ENCODE data around the gene GFPT1. TPM values are rescaled to one million over a fixed set of nuclear protein-coding genes. Genes with fewer than 3 reads are reported as not detected.

Gene GFPT1
- polyA plus RNA-seq, 3 donors: 3.6 to 4.5 (median 3.7) TPM

DNA sequence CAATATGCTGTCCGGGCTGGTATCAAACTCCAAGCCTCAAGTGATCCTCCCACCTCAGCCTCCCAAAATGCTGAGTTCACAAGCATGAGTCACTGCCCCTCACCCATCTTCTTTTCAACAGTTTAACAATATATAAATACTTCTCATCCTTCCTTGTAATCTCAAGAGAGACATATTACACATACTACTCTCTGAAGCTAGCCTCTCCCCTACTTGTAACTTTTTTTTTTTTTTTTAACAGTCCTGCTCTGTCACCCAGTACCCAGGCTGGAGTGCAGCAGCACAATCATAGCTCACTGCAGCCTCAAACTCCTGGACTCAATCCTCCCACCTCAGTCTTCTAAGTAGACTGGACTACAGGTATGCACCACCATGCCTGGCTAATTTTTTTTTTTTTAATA is 5.7 kb downstream of the GFPT1 start:
- peak overlapping the region in 1 of 2 donors; percentile 42 for H3K4me3 Mint-ChIP-seq
- peak in 2 of 3 donors; percentile 22 to 24 for DNase-seq
- H3K27me3 Mint-ChIP-seq (ENCODE audit: low read depth in 3 of 3): peaks cover 0 to 2% (median 0%) of the 10 kb centered on the region in 3 donors
- Histone ChIP-seq H3K27ac (ENCODE audit: low read depth in 1 of 2, low read length in 2 of 2) (peak overlapping the region in 1 of 2 donors; percentile 56), H4K20me1 (ENCODE audit: insufficient read depth, low read length) (peaks cover 40% of the 10 kb centered on the region), H3K9me3 (replicated peaks in 1 of 2; ENCODE audit: control insufficient read depth in 1 of 2, insufficient read depth in 1 of 2, low read length in 2 of 2) (no peaks in the 10 kb centered on the region), H3K27me3 (ENCODE audit: control insufficient read depth in 2 of 2, insufficient read depth in 2 of 2, low read length in 2 of 2) (no peaks in the 10 kb centered on the region), H3K9ac (ENCODE audit: insufficient read depth, low read length, poor library complexity, severe bottlenecking) (no peak overlapping the region), H3K36me3 (replicated peaks in 1 of 2; ENCODE audit: control insufficient read depth in 1 of 2, insufficient read depth in 2 of 2, low read length in 2 of 2) (no peaks in the 10 kb centered on the region), H3K79me2 (ENCODE audit: insufficient read depth, low read length) (peaks cover 100% of the 10 kb centered on the region), H3K4me2 (replicated peaks; ENCODE audit: extremely low read depth, low read length, poor library complexity, severe bottlenecking) (no peak overlapping the region), H2AFZ (ENCODE audit: insufficient read depth, low read depth, low read length, poor library complexity, severe bottlenecking) (no peak overlapping the region), H3K4me3 (replicated peaks in 1 of 3; ENCODE audit: low read depth in 2 of 3, low read length in 3 of 3) (no peak overlapping the region), H3K4me1 (ENCODE audit: control insufficient read depth in 1 of 2, insufficient read depth in 2 of 2, low read length in 2 of 2) (peaks cover 16 to 19% of the 10 kb centered on the region in 2 donors)
- H3K27ac Mint-ChIP-seq: peak overlapping the region in 6 of 7 donors; percentile 48 to 87 (median 73)
- H3K36me3 Mint-ChIP-seq: peaks cover 8 to 14% of the 10 kb centered on the region in 2 donors
- intact Hi-C loops (cut with micrococcal nuclease): loop anchor here in 1 of 2 donors (10.0 kb wide), 1 partner anchor 343 kb away; no protein-coding TSS in a partner anchor
- peaks cover 49% of the 10 kb centered on the region for H3K4me1 Mint-ChIP-seq
- WGBS (ENCODE audit: insufficient coverage): 75% methylated on average over 1 of the region's 1 CpG
- TF ChIP-seq, protein P1, sequence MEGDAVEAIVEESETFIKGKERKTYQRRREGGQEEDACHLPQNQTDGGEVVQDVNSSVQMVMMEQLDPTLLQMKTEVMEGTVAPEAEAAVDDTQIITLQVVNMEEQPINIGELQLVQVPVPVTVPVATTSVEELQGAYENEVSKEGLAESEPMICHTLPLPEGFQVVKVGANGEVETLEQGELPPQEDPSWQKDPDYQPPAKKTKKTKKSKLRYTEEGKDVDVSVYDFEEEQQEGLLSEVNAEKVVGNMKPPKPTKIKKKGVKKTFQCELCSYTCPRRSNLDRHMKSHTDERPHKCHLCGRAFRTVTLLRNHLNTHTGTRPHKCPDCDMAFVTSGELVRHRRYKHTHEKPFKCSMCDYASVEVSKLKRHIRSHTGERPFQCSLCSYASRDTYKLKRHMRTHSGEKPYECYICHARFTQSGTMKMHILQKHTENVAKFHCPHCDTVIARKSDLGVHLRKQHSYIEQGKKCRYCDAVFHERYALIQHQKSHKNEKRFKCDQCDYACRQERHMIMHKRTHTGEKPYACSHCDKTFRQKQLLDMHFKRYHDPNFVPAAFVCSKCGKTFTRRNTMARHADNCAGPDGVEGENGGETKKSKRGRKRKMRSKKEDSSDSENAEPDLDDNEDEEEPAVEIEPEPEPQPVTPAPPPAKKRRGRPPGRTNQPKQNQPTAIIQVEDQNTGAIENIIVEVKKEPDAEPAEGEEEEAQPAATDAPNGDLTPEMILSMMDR (IDR thresholded peaks at IDR 0.05): no peak
- H3K9me3 Mint-ChIP-seq: no peaks in the 10 kb centered on the region

DNA sequence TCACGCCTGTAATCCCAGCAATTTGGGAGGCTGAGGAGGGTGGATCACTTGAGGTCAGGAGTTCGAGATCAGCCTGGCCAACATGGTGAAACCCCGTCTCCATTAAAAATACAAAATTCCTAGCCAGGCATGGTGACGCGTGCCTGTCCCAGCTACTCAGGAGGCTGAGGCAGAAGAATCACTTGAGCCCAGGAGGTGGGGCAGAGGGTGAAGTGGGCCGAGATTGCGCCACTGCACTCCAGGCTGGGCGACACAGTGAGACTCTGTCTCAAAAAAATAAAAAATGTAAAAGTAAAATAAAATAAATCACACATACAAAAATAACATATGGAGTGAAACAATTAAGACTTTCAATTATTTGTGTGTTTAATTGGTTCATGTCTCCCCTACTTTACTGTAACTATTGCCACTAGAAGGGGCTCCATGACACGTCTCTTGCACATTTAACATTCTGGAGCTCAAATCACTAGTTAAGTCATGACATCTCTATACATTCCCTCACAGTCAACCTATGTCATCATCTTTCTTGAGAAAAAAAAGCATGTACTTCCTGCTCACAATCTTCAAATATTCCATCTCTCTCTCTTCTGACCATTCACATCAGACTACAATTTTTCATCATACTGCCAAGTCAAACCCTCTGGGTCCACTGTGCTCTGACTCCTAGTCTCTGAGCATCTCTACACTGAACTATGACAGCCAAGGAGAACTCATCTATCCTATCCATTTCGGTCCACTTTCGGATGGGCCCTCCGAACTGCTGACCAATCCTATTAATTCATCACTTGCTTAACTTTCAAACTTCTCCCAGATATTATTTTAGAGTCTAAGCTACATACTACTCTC is 6.7 kb downstream of the GFPT1 start:
- Mint-ChIP-seq H3K36me3 (peaks cover 8 to 16% of the 10 kb centered on the region in 2 donors), H3K27ac (peak overlapping the region in 4 of 7 donors; percentile 5 to 56 (median 32)), H3K9me3 (no peaks in the 10 kb centered on the region), H3K4me1 (peaks cover 39% of the 10 kb centered on the region), H3K4me3 (no peak overlapping the region), H3K27me3 (ENCODE audit: low read depth in 3 of 3) (peaks cover 0 to 2% (median 1%) of the 10 kb centered on the region in 3 donors)
- Histone ChIP-seq H3K27ac (ENCODE audit: low read depth in 1 of 2, low read length in 2 of 2) (peak overlapping the region in 1 of 2 donors; percentile 56), H3K4me3 (replicated peaks in 1 of 3; ENCODE audit: low read depth in 2 of 3, low read length in 3 of 3) (no peak overlapping the region), H3K79me2 (ENCODE audit: insufficient read depth, low read length) (peaks cover 100% of the 10 kb centered on the region), H2AFZ (ENCODE audit: insufficient read depth, low read depth, low read length, poor library complexity, severe bottlenecking) (no peak overlapping the region), H3K36me3 (replicated peaks in 1 of 2; ENCODE audit: control insufficient read depth in 1 of 2, insufficient read depth in 2 of 2, low read length in 2 of 2) (no peaks in the 10 kb centered on the region), H3K9me3 (replicated peaks in 1 of 2; ENCODE audit: control insufficient read depth in 1 of 2, insufficient read depth in 1 of 2, low read length in 2 of 2) (no peaks in the 10 kb centered on the region), H3K4me2 (replicated peaks; ENCODE audit: extremely low read depth, low read length, poor library complexity, severe bottlenecking) (no peak overlapping the region), H4K20me1 (ENCODE audit: insufficient read depth, low read length) (peaks cover 50% of the 10 kb centered on the region), H3K4me1 (ENCODE audit: control insufficient read depth in 1 of 2, insufficient read depth in 2 of 2, low read length in 2 of 2) (peaks cover 6 to 8% of the 10 kb centered on the region in 2 donors), H3K27me3 (ENCODE audit: control insufficient read depth in 2 of 2, insufficient read depth in 2 of 2, low read length in 2 of 2) (no peaks in the 10 kb centered on the region), H3K9ac (ENCODE audit: insufficient read depth, low read length, poor library complexity, severe bottlenecking) (no peak overlapping the region)
- intact Hi-C loops (cut with micrococcal nuclease): loop anchor here in 1 of 2 donors (10.0 kb wide), 1 partner anchor 345 kb away; no protein-coding TSS in a partner anchor
- 88% methylated on average over 3 of the region's 12 CpGs for WGBS (ENCODE audit: insufficient coverage)
- TF ChIP-seq, protein P1 (IDR thresholded peaks at IDR 0.05): no peak
- DNase-seq: no peak
